GM23338 (cell line): ENCODE results near the gene LILRA5. TPM values are rescaled to one million over a fixed set of nuclear protein-coding genes. Genes with fewer than 3 reads are reported as not detected.
"Not testable (repeated sequence)": the region's sequence is repeated elsewhere in the genome, so short reads cannot be mapped to it uniquely, and the experiment has no call there.

ENCODE experiments used
- ATAC-seq: fragments of 200-7000 bp; cut with Tn5 transposase; 3 replicates; pipeline ENCODE4 v1.9.1; 2020
- DNase-seq: peaks from one replicate; pipeline ENCODE4 v3.0.0-alpha.2; 2015; ENCODE audit warnings: low spot score
- H2AFZ ChIP-seq: fragments of 200-600 bp; sonication (generic); 2 replicates; pipeline ENCODE4 v1.8.0; 2016; ENCODE audit warnings: antibody characterized with exemption, mild to moderate bottlenecking, moderate library complexity
- H3F3A ChIP-seq: fragments of 200-600 bp; sonication (generic); replicated peaks from 2 replicates; pipeline ENCODE4 v1.8.0; 2017; ENCODE audit warnings: antibody characterized with exemption, mixed run types, low read depth
- H3K27ac ChIP-seq: fragments of 200-600 bp; sonication (generic); 2 replicates; pipeline ENCODE4 v1.6.1; 2016; ENCODE audit warnings: low read depth
- H3K27me3 ChIP-seq: fragments of 200-600 bp; sonication (generic); 2 replicates; pipeline ENCODE4 v1.8.0; 2016; ENCODE audit warnings: mild to moderate bottlenecking, mixed run types, moderate library complexity; ENCODE audit not compliant: insufficient read depth
- H3K36me3 ChIP-seq: fragments of 200-600 bp; sonication (generic); 2 replicates; pipeline ENCODE4 v1.8.0; 2016; ENCODE audit warnings: mild to moderate bottlenecking; ENCODE audit not compliant: insufficient read depth
- H3K4me1 ChIP-seq: fragments of 200-600 bp; sonication (generic); 2 replicates; pipeline ENCODE4 v1.8.0; 2016; ENCODE audit warnings: mild to moderate bottlenecking, moderate library complexity; ENCODE audit not compliant: insufficient read depth
- H3K4me2 ChIP-seq: fragments of 200-600 bp; sonication (generic); 2 replicates; pipeline ENCODE4 v1.7.1; 2017; ENCODE audit warnings: mixed run types
- H3K4me3 ChIP-seq: fragments of 200-600 bp; sonication (generic); 2 replicates; pipeline ENCODE4 v1.6.1; 2016; ENCODE audit warnings: mixed run types
- H3K79me2 ChIP-seq: fragments of 200-600 bp; sonication (generic); replicated peaks from 2 replicates; pipeline ENCODE4 v1.8.0; 2017; ENCODE audit warnings: mild to moderate bottlenecking; ENCODE audit not compliant: insufficient read depth
- H3K9me2 ChIP-seq: fragments of 200-600 bp; sonication (generic); 2 replicates; pipeline ENCODE4 v1.8.0; 2017; ENCODE audit not compliant: insufficient read depth
- H4K20me1 ChIP-seq: fragments of 200-600 bp; sonication (generic); replicated peaks from 2 replicates; pipeline ENCODE4 v1.8.0; 2017; ENCODE audit warnings: mild to moderate bottlenecking; ENCODE audit not compliant: insufficient read depth
- H3K27ac Mint-ChIP-seq: 2 replicates; pipeline ENCODE4 v1.8.0; 2020; ENCODE audit warnings: inconsistent platforms, mild to moderate bottlenecking, moderate library complexity, mixed read lengths
- H3K27me3 Mint-ChIP-seq: 3 replicates; pipeline ENCODE4 v1.8.0; 2022; ENCODE audit warnings: low read depth, mild to moderate bottlenecking, moderate library complexity, mixed read lengths, inconsistent platforms; ENCODE audit not compliant: insufficient read depth, poor library complexity
- H3K36me3 Mint-ChIP-seq: 3 replicates; pipeline ENCODE4 v1.8.0; 2021; ENCODE audit warnings: low read depth, mild to moderate bottlenecking, inconsistent platforms, moderate library complexity, mixed read lengths
- H3K4me1 Mint-ChIP-seq: 3 replicates; pipeline ENCODE4 v1.8.0; 2020; ENCODE audit warnings: mild to moderate bottlenecking, inconsistent platforms, mixed read lengths
- H3K4me3 Mint-ChIP-seq: 3 replicates; pipeline ENCODE4 v1.8.0; 2021; ENCODE audit warnings: moderate library complexity, mild to moderate bottlenecking, inconsistent platforms, mixed read lengths
- H3K9me3 Mint-ChIP-seq: 3 replicates; pipeline ENCODE4 v1.8.0; 2020; ENCODE audit warnings: moderate library complexity, mild to moderate bottlenecking, inconsistent platforms, mixed read lengths
- CREB1 ChIP-seq: fragments of 250-450 bp; sonication (Bioruptor Pico); IDR thresholded peaks from 2 replicates; pipeline ENCODE4 v1.5.0; 2020; ENCODE audit warnings: low read depth, mild to moderate bottlenecking, moderate library complexity
- JUNB ChIP-seq: IDR thresholded peaks from one replicate; pipeline ENCODE4 v1.6.1; 2016; ENCODE audit warnings: antibody characterized with exemption; ENCODE audit not compliant: unreplicated experiment
- long read RNA-seq: library from polyadenylated mRNA; unstranded; transcript quantifications from one replicate; pipeline ENCODE4 v2.0.0, GENCODE V29; 2020; ENCODE audit not compliant: unreplicated experiment
- polyA plus RNA-seq: library from polyadenylated mRNA; unstranded; fragments of >200 nt; fragmentation: Nextera tagmentation; extraction: Ambion mirVana; gene quantifications from 2 replicates; pipeline ENCODE4 v1.2.1, GENCODE V29; 2016
- total RNA-seq: library from RNA; depleted of rRNA; stranded (reverse); fragments of >200 nt; shearing (Covaris generic); gene quantifications from 2 replicates; pipeline ENCODE4 v1.2.3, GENCODE V29; 2014; rRNA removed
- TF ChIP-seq, protein P1 (sequence below): fragments of 250-450 bp; sonication (Bioruptor Pico); IDR thresholded peaks from 2 replicates; pipeline ENCODE4 v1.5.0; 2020; ENCODE audit warnings: mild to moderate bottlenecking, moderate library complexity
- TF ChIP-seq, protein P2 (sequence below), 2 experiments: fragments of 200-600 bp in 1 of 2; sonication (generic) in 1 of 2; conservative IDR thresholded peaks; 2 replicates each; pipeline versions ENCODE4 v1.5.1 to v1.6.1; 2016 to 2017; ENCODE audit warnings: antibody characterized with exemption in 2 of 2, low read depth in 2 of 2, mild to moderate bottlenecking in 2 of 2, moderate library complexity in 1 of 2

LILRA5 gene
- not detected in 2 replicates for total RNA-seq
- not detected in 2 replicates for polyA plus RNA-seq
- long read RNA-seq: 0 reads

DNA sequence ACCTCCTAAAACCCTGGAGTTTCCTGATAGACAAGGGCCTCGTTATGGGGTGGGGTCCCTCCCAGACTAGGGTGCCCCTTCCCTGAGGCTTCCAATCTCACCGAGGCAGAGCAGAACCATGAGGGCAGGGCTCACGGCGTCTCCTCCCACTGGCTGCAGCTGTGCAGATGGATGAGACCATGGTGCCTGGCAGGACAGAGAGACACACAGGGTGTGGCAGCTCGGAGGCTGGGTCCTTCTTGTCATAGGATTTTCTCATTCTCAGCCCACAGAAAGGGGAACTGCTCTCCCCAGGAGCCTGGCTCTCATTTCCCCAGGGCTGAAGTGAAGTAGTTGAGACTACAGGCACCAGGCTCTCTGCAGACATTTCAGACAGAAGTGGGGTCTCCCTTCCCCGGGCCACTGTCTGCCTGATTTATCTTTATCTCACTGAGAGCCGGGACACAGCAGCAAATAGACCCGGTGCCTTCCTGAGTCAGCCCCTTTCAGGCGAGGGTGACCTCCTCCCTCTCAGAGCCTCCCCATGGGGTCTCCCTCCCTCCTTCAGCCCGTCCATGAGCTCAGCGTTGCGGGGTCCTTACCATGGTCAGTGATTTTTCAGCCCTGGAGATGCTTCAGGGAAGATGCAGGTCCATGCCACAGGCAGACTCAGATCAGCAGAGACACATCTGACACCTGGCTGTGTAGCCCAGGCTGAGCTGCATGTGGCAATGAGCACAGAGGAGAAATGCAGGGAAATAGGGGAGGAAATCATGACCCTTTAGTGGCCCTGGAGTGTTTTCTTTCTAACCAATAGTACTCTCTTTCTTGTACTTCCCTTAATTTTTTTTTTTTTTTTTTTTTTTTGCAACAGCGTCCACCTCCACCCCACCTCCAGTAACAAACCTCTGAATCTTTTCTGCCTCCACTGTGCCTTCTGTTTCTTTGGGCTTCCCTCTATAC lies at the start of gene LILRA5:
LILRA5 (minus strand) TSS at position 731 of the 942 bp plus-strand sequence; CDS start at position 584, 147 bp downstream.
- H3K9me3 Mint-ChIP-seq: no peaks in the 10 kb centered on the region; the same call in 2 of the 3 replicates
- no peak for ATAC-seq
- no peak for DNase-seq

DNA sequence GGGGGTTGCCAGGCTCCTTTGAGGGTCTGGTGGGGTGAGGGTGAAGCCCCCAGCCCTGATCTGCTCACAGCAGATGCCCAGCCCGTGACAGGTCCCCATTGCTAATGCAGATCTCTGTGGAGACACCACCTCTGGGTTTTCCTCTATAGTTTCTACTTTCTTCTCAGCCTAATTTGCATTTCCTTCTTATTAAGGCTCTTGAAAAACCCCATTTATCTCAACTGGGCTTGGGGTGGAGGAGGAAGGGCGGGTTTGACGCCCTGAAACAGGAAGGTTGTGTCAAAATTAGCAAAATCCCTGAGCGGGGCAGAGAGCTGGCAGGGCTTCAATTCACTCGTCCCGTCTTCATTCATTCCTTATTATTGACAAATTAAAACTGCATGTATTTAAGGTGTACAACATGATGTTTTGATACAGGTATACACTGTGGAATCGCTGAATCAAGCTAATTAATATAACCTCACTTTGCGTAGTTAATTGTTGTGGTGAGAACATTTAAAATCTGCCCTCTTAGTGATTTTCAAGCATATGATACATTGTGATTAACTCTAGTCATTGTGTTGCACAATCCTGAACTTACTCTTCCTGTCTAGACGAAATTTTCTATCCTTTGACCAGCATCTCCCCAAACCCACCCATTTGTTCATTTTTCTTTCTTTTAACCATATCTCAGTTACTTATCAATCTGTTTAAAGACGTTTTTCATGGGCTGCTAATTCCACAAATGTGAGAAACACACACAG lies 48.9 kb upstream of the LILRA5 start:
- H3F3A ChIP-seq, H3K27me3 Mint-ChIP-seq, H2AFZ ChIP-seq, H3K27me3 ChIP-seq, ATAC-seq, H3K9me3 Mint-ChIP-seq, H3K27ac Mint-ChIP-seq, DNase-seq, H3K36me3 Mint-ChIP-seq, H3K4me2 ChIP-seq, H3K79me2 ChIP-seq, H3K4me3 ChIP-seq, H3K4me3 Mint-ChIP-seq, H3K27ac ChIP-seq, H3K9me2 ChIP-seq, H3K36me3 ChIP-seq, H4K20me1 ChIP-seq, H3K4me1 ChIP-seq: not testable (repeated sequence)
- peaks cover 14% of the 10 kb centered on the region; the same call in 2 of the 3 replicates for H3K4me1 Mint-ChIP-seq

More for the DNA sequence above, at the start of gene LILRA5:
- no peaks in the 10 kb centered on the region for H3K27me3 ChIP-seq
- H3K27me3 Mint-ChIP-seq: peaks cover 10% of the 10 kb centered on the region
- H3F3A ChIP-seq: no peaks in the 10 kb centered on the region
- peaks cover 5% of the 10 kb centered on the region; the same call in 1 of the 2 replicates for H3K4me1 ChIP-seq
- no peak within 1 kb of the TSS; the same call in 2 of the 3 replicates for H3K4me3 Mint-ChIP-seq
- TF ChIP-seq JUNB: no peak
- TF ChIP-seq, protein P1, sequence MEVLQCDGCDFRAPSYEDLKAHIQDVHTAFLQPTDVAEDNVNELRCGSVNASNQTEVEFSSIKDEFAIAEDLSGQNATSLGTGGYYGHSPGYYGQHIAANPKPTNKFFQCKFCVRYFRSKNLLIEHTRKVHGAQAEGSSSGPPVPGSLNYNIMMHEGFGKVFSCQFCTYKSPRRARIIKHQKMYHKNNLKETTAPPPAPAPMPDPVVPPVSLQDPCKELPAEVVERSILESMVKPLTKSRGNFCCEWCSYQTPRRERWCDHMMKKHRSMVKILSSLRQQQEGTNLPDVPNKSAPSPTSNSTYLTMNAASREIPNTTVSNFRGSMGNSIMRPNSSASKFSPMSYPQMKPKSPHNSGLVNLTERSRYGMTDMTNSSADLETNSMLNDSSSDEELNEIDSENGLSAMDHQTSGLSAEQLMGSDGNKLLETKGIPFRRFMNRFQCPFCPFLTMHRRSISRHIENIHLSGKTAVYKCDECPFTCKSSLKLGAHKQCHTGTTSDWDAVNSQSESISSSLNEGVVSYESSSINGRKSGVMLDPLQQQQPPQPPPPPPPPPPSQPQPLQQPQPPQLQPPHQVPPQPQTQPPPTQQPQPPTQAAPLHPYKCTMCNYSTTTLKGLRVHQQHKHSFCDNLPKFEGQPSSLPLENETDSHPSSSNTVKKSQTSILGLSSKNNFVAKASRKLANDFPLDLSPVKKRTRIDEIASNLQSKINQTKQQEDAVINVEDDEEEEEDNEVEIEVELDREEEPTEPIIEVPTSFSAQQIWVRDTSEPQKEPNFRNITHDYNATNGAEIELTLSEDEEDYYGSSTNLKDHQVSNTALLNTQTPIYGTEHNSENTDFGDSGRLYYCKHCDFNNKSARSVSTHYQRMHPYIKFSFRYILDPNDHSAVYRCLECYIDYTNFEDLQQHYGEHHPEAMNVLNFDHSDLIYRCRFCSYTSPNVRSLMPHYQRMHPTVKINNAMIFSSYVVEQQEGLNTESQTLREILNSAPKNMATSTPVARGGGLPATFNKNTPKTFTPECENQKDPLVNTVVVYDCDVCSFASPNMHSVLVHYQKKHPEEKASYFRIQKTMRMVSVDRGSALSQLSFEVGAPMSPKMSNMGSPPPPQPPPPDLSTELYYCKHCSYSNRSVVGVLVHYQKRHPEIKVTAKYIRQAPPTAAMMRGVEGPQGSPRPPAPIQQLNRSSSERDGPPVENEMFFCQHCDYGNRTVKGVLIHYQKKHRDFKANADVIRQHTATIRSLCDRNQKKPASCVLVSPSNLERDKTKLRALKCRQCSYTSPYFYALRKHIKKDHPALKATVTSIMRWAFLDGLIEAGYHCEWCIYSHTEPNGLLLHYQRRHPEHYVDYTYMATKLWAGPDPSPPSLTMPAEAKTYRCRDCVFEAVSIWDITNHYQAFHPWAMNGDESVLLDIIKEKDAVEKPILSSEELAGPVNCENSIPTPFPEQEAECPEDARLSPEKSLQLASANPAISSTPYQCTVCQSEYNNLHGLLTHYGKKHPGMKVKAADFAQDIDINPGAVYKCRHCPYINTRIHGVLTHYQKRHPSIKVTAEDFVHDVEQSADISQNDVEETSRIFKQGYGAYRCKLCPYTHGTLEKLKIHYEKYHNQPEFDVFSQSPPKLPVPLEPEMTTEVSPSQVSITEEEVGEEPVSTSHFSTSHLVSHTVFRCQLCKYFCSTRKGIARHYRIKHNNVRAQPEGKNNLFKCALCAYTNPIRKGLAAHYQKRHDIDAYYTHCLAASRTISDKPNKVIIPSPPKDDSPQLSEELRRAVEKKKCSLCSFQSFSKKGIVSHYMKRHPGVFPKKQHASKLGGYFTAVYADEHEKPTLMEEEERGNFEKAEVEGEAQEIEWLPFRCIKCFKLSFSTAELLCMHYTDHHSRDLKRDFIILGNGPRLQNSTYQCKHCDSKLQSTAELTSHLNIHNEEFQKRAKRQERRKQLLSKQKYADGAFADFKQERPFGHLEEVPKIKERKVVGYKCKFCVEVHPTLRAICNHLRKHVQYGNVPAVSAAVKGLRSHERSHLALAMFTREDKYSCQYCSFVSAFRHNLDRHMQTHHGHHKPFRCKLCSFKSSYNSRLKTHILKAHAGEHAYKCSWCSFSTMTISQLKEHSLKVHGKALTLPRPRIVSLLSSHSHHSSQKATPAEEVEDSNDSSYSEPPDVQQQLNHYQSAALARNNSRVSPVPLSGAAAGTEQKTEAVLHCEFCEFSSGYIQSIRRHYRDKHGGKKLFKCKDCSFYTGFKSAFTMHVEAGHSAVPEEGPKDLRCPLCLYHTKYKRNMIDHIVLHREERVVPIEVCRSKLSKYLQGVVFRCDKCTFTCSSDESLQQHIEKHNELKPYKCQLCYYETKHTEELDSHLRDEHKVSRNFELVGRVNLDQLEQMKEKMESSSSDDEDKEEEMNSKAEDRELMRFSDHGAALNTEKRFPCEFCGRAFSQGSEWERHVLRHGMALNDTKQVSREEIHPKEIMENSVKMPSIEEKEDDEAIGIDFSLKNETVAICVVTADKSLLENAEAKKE (CRISPR knock-in tag): no peak
- TF ChIP-seq CREB1 (CRISPR knock-in tag): no peak
- TF ChIP-seq, protein P2, sequence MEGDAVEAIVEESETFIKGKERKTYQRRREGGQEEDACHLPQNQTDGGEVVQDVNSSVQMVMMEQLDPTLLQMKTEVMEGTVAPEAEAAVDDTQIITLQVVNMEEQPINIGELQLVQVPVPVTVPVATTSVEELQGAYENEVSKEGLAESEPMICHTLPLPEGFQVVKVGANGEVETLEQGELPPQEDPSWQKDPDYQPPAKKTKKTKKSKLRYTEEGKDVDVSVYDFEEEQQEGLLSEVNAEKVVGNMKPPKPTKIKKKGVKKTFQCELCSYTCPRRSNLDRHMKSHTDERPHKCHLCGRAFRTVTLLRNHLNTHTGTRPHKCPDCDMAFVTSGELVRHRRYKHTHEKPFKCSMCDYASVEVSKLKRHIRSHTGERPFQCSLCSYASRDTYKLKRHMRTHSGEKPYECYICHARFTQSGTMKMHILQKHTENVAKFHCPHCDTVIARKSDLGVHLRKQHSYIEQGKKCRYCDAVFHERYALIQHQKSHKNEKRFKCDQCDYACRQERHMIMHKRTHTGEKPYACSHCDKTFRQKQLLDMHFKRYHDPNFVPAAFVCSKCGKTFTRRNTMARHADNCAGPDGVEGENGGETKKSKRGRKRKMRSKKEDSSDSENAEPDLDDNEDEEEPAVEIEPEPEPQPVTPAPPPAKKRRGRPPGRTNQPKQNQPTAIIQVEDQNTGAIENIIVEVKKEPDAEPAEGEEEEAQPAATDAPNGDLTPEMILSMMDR (conservative IDR thresholded peaks at IDR 0.05; ENCODE audit: low read depth in 2 of 2): no peak
- no peaks in the 10 kb centered on the region for H4K20me1 ChIP-seq
- no peaks in the 10 kb centered on the region for H3K9me2 ChIP-seq
- no peak within 1 kb of the TSS for H3K27ac ChIP-seq
- H3K36me3 ChIP-seq: no peaks in the 10 kb centered on the region
- H3K4me2 ChIP-seq: no peak within 1 kb of the TSS
- H3K27ac Mint-ChIP-seq: no peak within 1 kb of the TSS
- H3K79me2 ChIP-seq: no peaks in the 10 kb centered on the region
- peaks cover 6% of the 10 kb centered on the region; the same call in 2 of the 3 replicates for H3K4me1 Mint-ChIP-seq
- no peak within 1 kb of the TSS for H2AFZ ChIP-seq
- H3K4me3 ChIP-seq: no peak within 1 kb of the TSS
- no peaks in the 10 kb centered on the region; the same call in 2 of the 3 replicates for H3K36me3 Mint-ChIP-seq
